ENCODE data around the gene KIF5C. TPM values are rescaled to one million over a fixed set of nuclear protein-coding genes. Genes with fewer than 3 reads are reported as not detected.

The KIF5C gene
- total RNA-seq, 1 experiment from 2014 or later: 6.6 TPM

- H3K9me3 ChIP-seq (replicated peaks): no peaks in the 10 kb centered on the region
- no peaks in the 10 kb centered on the region for H3K36me3 ChIP-seq
- no peak overlapping the region for H3K4me3 ChIP-seq
- no peak overlapping the region for H3K27ac ChIP-seq
- no peaks in the 10 kb centered on the region for H3K4me1 ChIP-seq
- no peaks in the 10 kb centered on the region for H3K27me3 ChIP-seq
- no peak for DNase-seq
Measured at GRCh38 chr2:148902798-148903197, 27.8 kb downstream of the KIF5C start.

GRCh38 chr2:148903294-148903693 is 28.3 kb downstream of the KIF5C start:
- Histone ChIP-seq H3K36me3 (no peaks in the 10 kb centered on the region), H3K27me3 (no peaks in the 10 kb centered on the region), H3K4me1 (no peaks in the 10 kb centered on the region), H3K27ac (no peak overlapping the region), H3K4me3 (no peak overlapping the region), H3K9me3 (replicated peaks) (no peaks in the 10 kb centered on the region)
- no peak for DNase-seq

GRCh38 chr2:148903979-148904378 is 29.0 kb downstream of the KIF5C start:
- H3K4me3 ChIP-seq: no peak overlapping the region
- no peaks in the 10 kb centered on the region for H3K9me3 ChIP-seq (replicated peaks)
- H3K27ac ChIP-seq: no peak overlapping the region
- no peaks in the 10 kb centered on the region for H3K27me3 ChIP-seq
- no peaks in the 10 kb centered on the region for H3K4me1 ChIP-seq
- DNase-seq: no peak
- no peaks in the 10 kb centered on the region for H3K36me3 ChIP-seq

GRCh38 chr2:148906124-148906523 is 31.1 kb downstream of the KIF5C start:
- Histone ChIP-seq H3K4me3 (no peak overlapping the region), H3K9me3 (replicated peaks) (no peaks in the 10 kb centered on the region), H3K27ac (no peak overlapping the region), H3K27me3 (no peaks in the 10 kb centered on the region), H3K4me1 (no peaks in the 10 kb centered on the region), H3K36me3 (no peaks in the 10 kb centered on the region)
- no peak for DNase-seq

GRCh38 chr2:148907085-148907785 is 32.2 kb downstream of the KIF5C start:
- no peaks in the 10 kb centered on the region for H3K27me3 ChIP-seq
- no peak overlapping the region for H3K4me3 ChIP-seq
- H3K9me3 ChIP-seq (replicated peaks): no peaks in the 10 kb centered on the region
- no peaks in the 10 kb centered on the region for H3K4me1 ChIP-seq
- H3K36me3 ChIP-seq: no peaks in the 10 kb centered on the region
- DNase-seq: no peak
- no peak overlapping the region for H3K27ac ChIP-seq

- DNase-seq: no peak
- Histone ChIP-seq H3K9me3 (replicated peaks) (no peaks in the 10 kb centered on the region), H3K4me1 (no peaks in the 10 kb centered on the region), H3K27ac (no peak overlapping the region), H3K27me3 (no peaks in the 10 kb centered on the region), H3K36me3 (no peaks in the 10 kb centered on the region), H3K4me3 (no peak overlapping the region)
Measured at GRCh38 chr2:148909114-148909513, 34.1 kb downstream of the KIF5C start.

GRCh38 chr2:148913061-148913460 is 38.0 kb downstream of the KIF5C start:
- no peak overlapping the region for H3K4me3 ChIP-seq
- no peaks in the 10 kb centered on the region for H3K4me1 ChIP-seq
- DNase-seq: no peak
- H3K27ac ChIP-seq: no peak overlapping the region
- H3K9me3 ChIP-seq (replicated peaks): no peaks in the 10 kb centered on the region
- H3K27me3 ChIP-seq: no peaks in the 10 kb centered on the region
- no peaks in the 10 kb centered on the region for H3K36me3 ChIP-seq

DNA sequence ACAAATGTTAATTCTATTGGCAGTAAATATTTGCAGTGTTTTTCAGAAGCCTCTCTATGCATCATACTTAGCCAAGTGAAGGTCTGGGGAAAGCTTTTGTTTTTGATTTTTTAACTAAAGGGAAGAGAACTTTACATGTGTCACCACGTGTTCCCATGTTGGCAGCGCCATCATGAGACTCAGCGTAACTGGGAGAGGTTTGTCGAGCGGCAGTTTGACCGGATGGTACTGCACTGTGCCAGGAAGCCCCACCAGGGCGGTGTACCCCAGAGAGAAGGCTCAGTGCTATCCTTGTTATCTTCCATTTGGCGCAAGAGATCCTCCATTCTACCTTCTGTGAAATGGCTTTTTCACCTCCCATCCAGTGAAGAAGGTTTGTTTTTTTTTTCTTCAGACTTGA is 38.5 kb downstream of the KIF5C start:
- no peak for DNase-seq
- H3K27ac ChIP-seq: no peak overlapping the region
- no peak overlapping the region for H3K4me3 ChIP-seq
- H3K4me1 ChIP-seq: no peaks in the 10 kb centered on the region
- peaks cover 4% of the 10 kb centered on the region for H3K9me3 ChIP-seq (replicated peaks)
- H3K27me3 ChIP-seq: no peaks in the 10 kb centered on the region
- H3K36me3 ChIP-seq: no peaks in the 10 kb centered on the region

DNA sequence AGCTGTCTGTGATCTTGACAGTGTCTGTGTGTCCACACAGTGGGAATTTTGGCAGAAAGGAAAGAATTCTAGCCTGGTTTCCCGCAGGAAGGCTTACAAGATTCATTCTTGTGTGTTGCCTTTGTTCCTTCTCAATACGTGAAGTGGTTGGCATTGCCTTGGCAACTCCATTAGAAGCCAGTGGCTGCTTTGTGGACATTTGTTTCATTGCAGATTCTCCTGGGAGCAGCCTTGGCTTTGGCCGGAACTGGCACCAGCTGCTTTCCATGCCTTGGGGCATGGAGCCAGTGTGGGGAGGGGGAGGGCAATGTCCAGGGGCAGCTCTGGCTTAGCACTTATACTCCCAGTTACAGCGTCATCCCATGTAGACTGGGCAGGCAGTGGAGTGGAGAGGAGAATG is 39.4 kb downstream of the KIF5C start:
- Histone ChIP-seq H3K4me1 (no peaks in the 10 kb centered on the region), H3K27ac (no peak overlapping the region), H3K4me3 (no peak overlapping the region), H3K36me3 (no peaks in the 10 kb centered on the region), H3K27me3 (no peaks in the 10 kb centered on the region), H3K9me3 (replicated peaks) (peaks cover 6% of the 10 kb centered on the region)
- no peak for DNase-seq

DNA sequence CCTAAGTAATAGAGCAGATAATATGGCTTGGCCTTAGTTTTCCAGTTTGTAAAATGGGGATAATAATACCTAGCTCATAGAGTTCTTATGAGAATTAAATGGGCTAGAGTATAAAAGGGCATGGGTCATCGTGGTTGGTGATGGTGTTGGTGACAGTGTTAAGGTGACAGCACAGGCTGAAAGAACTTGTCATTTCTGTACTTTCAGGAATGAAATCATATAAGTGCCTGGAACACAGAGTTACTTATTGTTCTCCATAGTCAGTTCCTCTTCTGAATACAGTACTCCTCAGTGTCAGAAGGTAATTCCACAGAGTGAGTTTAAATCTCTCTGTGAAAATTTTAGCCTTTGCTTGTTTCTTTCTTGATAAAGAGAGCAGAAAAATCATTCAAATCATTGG is 42.4 kb downstream of the KIF5C start:
- no peak for DNase-seq
- H3K4me1 ChIP-seq: no peaks in the 10 kb centered on the region
- peaks cover 6% of the 10 kb centered on the region for H3K9me3 ChIP-seq (replicated peaks)
- H3K27me3 ChIP-seq: no peaks in the 10 kb centered on the region
- H3K4me3 ChIP-seq: no peak overlapping the region
- H3K36me3 ChIP-seq: no peaks in the 10 kb centered on the region
- H3K27ac ChIP-seq: no peak overlapping the region

DNA sequence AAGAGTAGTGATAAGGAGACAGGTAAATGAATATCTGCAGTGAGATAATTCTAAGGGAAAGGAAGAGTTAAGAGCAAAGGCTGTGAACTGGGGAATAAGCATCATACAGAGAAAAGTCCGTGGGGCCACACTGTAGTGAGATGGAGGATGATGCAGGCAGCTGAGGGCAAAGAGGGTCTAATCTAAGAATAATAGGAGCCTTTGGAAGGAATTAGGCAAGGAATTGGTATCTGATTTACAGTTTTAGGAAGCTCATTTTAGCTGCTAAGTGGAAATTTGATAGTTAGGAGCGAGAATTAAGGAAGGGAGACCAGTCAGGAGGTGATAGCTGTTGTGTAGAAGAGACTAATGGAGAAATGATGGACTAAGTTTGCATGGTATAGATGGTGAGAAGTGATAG is 43.5 kb downstream of the KIF5C start:
- no peaks in the 10 kb centered on the region for H3K4me1 ChIP-seq
- peaks cover 6% of the 10 kb centered on the region for H3K9me3 ChIP-seq (replicated peaks)
- H3K4me3 ChIP-seq: no peak overlapping the region
- no peaks in the 10 kb centered on the region for H3K36me3 ChIP-seq
- no peak for DNase-seq
- no peaks in the 10 kb centered on the region for H3K27me3 ChIP-seq
- no peak overlapping the region for H3K27ac ChIP-seq

GRCh38 chr2:148920559-148920958 is 45.5 kb downstream of the KIF5C start:
- no peaks in the 10 kb centered on the region for H3K4me1 ChIP-seq
- no peak overlapping the region for H3K4me3 ChIP-seq
- H3K27me3 ChIP-seq: no peaks in the 10 kb centered on the region
- peaks cover 6% of the 10 kb centered on the region for H3K9me3 ChIP-seq (replicated peaks)
- DNase-seq: no peak
- no peaks in the 10 kb centered on the region for H3K36me3 ChIP-seq
- H3K27ac ChIP-seq: no peak overlapping the region

DNA sequence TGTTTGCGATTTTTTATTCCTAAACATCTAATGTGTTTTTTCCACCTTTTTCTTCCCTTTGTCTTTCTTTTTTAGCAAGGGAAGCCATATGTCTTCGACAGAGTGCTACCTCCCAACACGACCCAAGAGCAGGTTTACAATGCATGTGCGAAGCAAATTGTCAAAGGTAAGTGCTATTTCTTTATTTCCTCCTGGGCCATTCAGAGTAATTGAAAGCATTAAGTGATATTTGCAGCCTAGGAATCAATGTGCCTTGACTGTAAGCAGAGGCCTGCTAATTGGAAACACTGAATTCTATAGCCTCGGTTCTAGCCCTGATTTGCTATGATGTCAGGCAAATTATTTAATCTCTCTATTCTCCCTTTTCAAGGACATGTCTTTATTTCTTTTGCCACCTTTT is 47.0 kb downstream of the KIF5C start:
- H3K27me3 ChIP-seq: no peaks in the 10 kb centered on the region
- no peaks in the 10 kb centered on the region for H3K36me3 ChIP-seq
- H3K4me1 ChIP-seq: no peaks in the 10 kb centered on the region
- no peak for DNase-seq
- H3K27ac ChIP-seq: no peak overlapping the region
- H3K4me3 ChIP-seq: no peak overlapping the region
- peaks cover 6% of the 10 kb centered on the region for H3K9me3 ChIP-seq (replicated peaks)

DNA sequence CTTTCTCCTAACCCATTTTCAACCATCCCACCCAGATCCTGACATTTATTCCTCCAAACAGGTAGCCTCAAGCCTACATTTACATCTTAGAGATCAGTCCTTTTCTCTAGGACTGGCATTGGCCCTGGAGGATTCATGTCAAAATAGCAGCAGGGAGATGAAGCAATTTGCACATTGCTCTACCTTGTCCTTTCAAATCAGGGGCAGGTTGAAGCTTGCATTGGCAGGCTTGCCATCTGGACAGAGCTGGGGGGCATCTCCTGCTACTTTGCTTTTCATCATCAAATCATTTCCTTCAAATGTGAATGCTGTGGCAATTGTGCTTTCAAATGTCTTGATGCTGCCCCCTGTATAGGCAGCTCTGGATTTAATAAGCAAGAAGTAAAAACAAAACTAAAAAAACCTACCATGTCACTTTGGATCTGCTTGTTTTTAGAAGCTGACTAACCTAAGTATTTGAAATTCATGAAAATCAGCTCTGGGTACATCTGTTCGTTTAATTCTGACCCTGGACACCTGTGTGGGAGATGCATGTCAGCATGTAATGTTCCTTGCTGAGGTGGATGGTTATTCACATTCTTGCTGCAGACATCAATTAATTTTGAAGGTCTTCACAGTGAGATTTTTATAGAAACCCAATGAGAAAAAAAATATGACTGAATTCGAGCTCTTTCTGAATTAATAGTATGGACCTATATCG is 47.9 kb downstream of the KIF5C start:
- Histone ChIP-seq H3K27me3 (no peaks in the 10 kb centered on the region), H3K27ac (no peak overlapping the region), H3K4me3 (no peak overlapping the region), H3K4me1 (no peaks in the 10 kb centered on the region), H3K9me3 (replicated peaks) (peaks cover 6% of the 10 kb centered on the region), H3K36me3 (no peaks in the 10 kb centered on the region)
- no peak for DNase-seq

DNA sequence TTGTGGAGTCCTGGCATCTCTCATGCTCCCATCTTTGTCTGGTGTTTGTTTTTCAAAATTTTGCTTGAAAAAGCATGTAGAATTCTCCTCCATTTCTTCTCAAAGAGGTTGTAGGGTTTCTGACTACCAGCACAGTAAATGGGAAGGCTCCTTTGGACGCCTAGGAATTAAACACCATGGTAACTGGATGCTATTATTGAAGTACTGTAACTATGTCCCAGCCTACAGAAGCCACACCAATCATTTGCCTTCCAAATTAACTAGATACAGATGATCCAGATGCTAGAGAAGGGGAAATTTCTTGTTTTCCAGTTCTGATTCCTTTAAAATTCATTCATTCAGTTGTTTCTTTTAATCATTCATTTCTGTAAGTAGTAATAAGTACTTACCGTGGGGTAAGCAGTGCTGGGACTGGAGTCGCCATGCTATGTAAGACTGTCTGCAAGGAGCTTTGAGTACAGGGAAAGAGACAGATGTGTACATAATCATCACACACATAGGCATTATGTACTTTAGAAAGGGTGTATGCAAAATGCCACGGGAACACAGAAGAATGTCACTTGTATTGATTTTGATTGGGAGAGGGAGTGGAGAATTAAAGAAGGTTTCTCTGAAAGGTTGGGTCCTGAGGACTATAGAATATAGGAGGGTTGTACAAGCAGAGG is 49.6 kb downstream of the KIF5C start:
- Histone ChIP-seq H3K27ac (no peak overlapping the region), H3K36me3 (no peaks in the 10 kb centered on the region), H3K27me3 (no peaks in the 10 kb centered on the region), H3K9me3 (replicated peaks) (no peaks in the 10 kb centered on the region), H3K4me1 (peaks cover under 1% of the 10 kb centered on the region), H3K4me3 (no peak overlapping the region)
- DNase-seq: no peak
